GM21526 (cell line): Measurements from ENCODE around the gene MRM2.
"Not testable (repeated sequence)": the region's sequence is repeated elsewhere in the genome, so short reads cannot be mapped to it uniquely, and the experiment has no call there.

Source experiments
- ATAC-seq: cut with Tn5 transposase; IDR thresholded peaks from one replicate; pipeline ENCODE4 v1.9.1; 2021; ENCODE audit warnings: moderate library complexity; ENCODE audit not compliant: unreplicated experiment, low FRiP score

Gene MRM2

DNA sequence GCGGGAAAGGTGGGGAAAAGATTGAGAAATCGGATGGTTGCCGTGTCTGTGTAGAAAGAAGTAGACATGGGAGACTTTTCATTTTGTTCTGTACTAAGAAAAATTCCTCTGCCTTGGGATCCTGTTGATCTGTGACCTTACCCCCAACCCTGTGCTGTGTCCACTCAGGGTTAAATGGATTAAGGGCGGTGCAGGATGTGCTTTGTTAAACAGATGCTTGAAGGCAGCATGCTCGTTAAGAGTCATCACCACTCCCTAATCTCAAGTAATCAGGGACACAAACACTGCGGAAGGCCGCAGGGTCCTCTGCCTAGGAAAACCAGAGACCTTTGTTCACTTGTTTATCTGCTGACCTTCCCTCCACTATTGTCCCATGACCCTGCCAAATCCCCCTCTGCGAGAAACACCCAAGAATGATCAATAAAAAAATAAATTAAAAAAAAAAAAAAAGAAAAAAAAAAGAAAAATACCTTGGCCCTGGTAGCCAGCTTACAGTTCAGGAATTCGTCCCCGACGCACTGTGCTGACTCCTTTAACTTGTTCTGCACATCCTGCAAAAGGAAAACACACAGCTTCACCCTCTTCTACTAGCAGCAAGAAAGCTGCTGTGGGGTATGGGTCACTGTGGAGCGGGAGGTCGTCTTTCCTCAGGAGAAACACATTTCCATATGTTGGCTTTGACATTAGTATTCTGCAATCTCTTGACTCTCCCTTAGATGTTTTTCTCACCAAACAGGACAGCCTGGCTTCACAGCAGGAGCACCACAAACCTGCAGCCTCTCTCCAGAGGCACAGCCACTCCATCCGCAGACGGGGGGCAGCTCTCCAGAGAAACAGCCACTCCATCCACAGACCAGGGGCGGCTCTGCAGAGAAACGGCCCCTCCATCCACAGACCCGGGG lies 27.3 kb upstream of the MRM2 start:
- not testable (repeated sequence) for ATAC-seq

DNA sequence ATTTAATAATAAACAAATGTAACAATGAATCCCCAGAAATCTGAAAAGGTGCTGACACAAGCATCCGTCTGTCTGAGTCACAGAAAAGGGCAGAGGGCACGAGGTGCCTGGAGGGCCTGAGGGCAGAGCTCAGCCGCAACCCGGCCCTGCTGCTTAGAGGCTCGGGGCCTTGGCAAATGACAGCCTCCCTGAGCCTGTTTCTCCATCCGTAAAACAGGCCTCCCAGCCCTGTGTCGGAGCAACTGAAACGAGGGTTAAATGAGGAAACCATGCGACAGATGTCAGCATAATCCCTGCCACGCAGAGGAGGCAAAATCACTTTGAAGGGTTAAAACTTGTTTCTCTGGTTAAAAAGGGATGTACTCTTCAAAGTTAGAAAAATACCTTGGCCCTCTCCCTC lies 24.9 kb upstream of the MRM2 start:
- no peak for ATAC-seq

- ATAC-seq = no peak
These were observed 22.2 kb upstream of the MRM2 start for GRCh38 chr7:2264158-2264557.

GRCh38 chr7:2263176-2263575 lies 21.2 kb upstream of the MRM2 start:
- no peak for ATAC-seq

- ATAC-seq = no peak
These were observed 19.6 kb upstream of the MRM2 start for GRCh38 chr7:2261611-2262010.

DNA sequence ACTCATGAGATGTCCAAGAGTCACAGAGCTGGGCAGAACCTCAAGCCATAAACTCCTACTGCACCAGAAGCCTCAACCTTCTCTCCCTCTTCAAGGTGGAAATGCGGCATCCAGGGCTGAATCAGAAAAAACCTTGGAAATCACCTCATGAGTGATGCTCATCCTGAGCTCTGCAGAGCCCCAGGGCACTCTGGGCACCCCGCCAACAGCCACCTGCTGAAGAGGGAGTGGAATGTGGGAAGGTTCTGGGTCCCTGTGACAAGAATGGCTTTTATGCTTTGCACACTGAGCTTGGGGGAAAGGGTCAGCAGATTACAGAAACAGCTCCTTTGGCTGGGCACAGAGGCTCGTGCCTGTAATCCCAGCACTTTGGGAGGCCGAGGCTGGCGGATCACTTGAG lies 18.8 kb upstream of the MRM2 start:
- ATAC-seq = no peak

DNA sequence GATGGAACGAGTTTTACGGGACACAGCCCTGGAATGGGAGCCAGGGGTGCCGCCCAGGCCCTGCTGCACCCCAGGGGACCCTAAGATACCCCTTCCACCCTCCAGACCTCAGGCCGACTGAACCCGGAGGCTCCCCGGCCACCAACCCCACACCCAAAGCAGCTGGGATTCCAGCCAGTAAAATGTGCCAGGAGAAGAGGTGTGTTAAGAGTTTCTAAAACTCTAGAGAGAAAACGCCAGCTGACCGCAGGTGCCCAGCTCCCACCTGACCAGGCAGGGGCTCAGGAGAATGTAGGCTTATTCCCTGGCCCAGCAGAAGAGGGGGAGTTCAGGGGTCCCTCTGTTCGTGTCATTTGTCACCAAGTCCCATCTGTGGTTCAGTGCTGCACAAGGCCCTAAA lies 17.5 kb upstream of the MRM2 start:
- no peak for ATAC-seq

- ATAC-seq = peak; percentile 47
These were observed 16.8 kb upstream of the MRM2 start for GRCh38 chr7:2258661-2259365.

DNA sequence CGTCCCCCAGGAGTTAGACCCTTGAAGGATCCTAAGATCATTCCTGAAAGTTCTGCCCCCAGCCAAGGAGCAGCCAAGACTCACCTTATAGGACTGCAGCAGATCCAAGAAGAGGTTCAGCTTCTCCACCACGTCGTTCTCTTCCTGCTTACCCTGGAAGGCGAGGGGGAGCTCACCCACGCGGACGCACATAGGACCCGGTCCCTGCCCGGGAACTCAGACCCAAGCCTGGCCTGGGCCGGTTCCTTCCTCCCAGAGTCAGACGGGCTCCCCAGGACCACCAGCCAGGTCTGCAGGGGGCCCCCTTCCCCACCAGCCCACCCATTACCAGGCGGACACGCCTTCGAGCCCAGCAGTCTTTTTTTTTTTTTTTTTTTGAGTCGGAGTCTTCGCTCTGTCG lies 15.6 kb upstream of the MRM2 start:
- ATAC-seq = no peak

DNA sequence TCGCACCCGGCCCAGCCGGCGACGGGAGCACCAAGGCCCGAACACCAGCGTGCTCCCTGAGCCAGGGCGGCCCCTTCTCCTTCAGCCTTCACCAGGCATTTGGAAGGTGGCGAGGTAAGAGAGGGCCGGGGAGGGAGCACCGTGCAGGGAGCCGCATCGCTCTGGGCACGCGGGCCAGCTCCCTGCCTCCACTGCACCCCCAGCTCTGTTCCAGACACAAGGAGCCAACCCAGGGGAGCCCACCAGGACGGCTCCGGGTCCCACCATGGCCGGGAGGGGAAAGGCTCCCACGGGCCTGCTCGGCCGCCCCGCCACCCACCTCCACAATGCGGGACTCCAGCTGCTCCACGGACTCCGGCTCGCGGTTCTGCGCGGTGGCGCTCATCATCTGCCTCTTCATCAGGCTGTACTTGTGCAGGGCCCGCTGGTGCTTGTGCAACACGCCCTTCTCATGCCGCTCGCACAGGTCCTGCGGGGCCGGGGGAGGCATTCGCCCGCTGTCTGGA lies 15.1 kb upstream of the MRM2 start:
- ATAC-seq = no peak

DNA sequence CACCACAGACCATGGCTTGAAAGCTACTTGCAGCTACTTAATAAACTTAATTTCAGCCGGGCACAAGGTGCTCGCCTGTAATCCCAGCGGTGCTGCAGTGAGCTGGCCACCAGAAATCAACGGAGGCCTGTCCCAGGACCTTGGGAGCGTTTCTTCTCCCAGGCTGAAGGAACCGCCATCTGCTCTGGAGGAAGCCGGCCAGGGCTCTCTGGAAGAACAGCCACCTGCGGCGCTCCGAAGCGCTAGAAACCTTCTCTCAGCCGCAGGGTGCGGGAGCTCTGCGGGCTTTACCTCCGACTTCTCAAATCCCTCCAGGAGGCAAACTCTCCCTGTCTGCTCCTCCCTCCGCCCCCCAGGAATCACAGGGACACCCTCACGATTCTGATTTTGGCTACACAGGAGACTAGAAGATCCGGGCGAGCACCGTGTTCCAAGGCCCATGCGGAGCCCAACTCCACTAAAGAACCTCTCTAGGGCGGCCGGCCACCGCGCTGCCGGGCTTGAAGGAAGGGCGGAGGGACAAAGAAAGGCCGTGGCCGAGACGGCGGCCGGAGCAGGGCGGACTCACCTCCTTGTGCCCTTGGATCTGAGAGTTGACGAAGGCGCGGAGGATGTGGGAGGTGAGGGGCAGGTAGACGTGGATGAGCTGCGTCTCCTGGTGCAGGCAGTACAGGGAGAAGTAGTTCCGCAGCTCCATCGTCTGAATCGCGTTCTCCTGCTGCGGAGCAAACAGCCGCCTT lies 14.5 kb upstream of the MRM2 start:
- no peak for ATAC-seq

- ATAC-seq = no peak
These were observed 13.4 kb upstream of the MRM2 start for GRCh38 chr7:2255145-2256139.

DNA sequence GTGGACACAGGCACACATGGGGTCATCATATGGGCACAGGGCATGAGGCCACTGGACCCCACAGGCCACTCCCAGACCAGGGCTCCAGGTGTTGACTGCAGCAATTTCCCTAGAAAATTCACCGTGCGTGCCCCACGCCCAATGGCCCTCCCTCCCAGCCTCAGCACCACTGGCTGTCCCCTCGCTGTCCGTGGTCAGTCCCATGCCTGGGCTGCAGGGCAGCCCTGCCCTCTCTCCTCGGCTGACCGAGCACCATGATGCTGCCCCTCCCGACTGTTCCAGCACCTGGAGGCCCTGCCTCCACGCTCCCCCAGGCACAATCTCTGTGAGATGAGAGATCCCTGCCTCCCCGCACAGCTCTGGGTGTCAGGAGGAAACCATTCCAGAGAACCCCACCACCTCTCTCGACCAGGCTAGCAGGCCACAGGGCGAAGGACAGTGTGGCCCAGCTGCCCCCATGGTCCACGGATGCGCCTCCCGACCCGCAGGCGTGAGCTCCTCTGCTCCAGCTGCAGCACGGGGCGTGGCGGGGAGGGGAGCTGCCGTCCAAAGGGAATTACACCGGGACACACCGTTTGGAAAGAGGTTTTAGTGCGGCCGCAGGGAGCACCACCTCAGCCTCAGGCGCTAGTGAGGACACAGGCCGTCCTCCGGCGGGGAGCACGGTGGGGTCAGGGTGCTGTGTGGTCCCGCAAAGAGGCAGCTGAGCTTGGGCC lies 12.6 kb upstream of the MRM2 start:
- ATAC-seq = no peak

- no peak for ATAC-seq
These were observed 11.7 kb upstream of the MRM2 start for GRCh38 chr7:2253525-2254244.

- no peak for ATAC-seq
These were observed 11.0 kb upstream of the MRM2 start for GRCh38 chr7:2253021-2253420.

DNA sequence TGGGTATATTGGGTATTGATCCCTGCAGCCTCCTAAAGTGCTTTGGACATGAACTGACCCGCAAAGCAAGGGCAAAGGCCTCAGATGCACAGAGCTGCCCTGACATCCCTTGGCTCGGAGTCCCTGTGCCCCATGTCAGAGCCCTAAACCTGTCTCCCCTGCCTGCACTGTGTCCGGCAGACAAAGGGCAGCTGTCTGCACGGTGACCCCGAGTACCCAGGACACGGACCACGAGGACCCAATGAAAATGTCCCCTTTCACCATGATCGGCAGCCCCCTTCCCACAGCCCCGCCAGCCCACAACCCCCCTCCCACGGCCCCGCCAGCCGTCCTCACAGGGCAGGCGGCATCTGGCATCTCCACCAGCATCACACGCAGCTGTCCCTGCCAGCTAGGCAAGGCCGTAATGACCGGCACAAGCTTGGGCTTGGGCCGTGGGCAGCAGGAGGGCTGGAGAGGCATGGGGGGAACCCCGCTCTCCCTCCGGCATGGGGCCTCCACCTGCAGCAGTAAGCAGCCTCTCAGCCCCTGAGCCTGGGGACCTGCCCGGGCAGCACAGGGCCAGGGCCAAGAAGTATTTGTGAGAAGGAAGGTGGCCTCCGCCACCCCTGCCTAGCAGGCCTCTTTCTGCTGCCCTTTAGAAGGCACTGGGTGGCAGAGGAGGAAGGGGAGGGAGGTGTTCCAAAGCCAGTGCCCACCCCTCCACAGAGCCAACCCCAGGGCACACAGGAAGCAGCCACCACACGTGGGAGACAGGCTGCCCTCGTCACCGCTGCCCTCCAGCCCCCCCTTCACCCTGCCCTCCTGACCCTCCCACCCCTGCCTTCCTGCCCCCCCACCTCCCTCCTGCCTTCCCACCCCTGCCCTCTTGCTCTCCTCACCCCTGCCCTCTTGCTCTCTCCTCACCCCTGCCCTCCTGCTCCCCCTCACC lies 10.1 kb upstream of the MRM2 start:
- no peak for ATAC-seq

DNA sequence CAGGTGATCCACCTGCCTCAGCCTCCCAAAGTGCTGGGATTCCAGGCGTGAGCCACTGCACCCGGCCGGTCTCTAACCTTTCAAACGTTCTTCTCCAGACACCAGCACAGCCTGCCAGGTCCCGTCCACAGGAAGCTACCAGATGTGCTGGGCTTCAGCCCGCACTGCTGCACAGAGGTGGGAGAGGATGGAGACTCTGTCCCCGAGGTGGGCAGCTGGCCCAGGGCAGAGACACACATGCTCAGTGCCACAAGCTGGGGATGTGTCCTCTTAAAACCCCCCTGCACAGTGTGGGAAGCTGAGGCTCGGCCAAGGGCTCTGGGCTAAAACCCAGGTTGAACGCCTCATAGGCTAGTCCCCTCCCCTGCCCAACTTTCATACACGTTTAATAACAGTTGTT lies 9.4 kb upstream of the MRM2 start:
- ATAC-seq = no peak
